GM10248 (cell line): ENCODE results near the gene REN.

Source experiments
- CTCF ChIA-PET: fragments of 300-600 bp; sonication (Branson Sonifier 250); formaldehyde crosslinking; extraction: SDS; loops from one replicate; lab custom pipeline; 2021; ENCODE audit warnings: antibody characterized with exemption; lab: Yijun Ruan, JAX
- POLR2A ChIA-PET: fragments of 350-650 bp; sonication (Branson Sonifier 250); formaldehyde crosslinking; extraction: SDS; loops from one replicate; lab custom pipeline; 2020; ENCODE audit warnings: antibody characterized with exemption; lab: Yijun Ruan, JAX
- DNase-seq: peaks from one replicate; pipeline ENCODE4 v3.0.0; 2012; ENCODE audit errors: extremely low spot score
- TF ChIP-seq, protein P1 (sequence below): IDR thresholded peaks from 2 replicates; pipeline ENCODE4 v1.5.1; 2012; ENCODE audit warnings: mild to moderate bottlenecking, low read depth; ENCODE audit errors: extremely low read depth, missing control alignments, control extremely low read depth

Gene REN

DNA sequence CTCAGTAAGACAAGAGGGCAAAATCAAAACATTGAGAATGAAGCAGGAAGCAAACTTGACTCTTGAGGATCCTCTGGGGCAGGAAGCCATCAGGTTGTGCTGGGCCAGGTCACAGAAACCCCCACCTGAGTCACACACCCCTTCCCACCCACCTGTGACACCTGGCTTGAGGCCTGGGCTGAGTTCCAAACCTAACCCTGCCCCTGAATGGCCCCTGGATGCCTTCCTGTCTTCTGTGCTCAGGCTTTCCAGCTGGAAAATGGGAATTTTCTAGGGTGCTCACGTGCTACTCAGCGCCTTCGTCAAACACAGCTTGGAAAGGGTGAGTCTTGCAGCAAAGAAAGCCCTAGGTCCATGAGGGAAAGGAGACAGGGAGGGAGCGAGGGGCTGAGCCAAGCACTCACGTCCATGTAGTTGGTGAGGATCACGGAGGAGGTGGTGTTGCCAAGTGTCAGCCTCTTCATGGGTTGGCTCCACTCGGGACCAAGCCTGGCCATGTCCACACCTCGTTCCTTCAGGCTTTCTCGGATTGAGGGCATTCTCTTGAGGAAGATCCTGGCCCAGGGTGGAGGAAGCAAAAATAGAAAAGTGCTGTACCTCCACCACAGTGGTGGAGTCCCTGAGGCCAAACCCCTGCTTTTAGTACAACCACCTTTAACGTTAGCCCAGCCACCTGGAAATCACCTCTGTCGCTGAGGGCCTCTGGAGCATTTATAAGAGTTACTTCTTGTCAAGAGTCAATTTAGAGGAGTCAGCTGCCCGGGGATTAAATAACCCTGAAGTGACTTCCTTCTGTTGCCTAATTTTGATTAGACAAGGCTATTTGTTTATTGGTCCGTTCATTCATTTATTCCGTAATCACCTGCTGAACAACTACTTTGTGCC is 4.3 kb downstream of the REN start:
- no peak for DNase-seq
- ChIA-PET POLR2A (no interaction called here), CTCF (interaction anchor here (0.7 to 10.8 kb wide), 24 partner anchors 11 to 645 kb away, joined by 3 to 110 read pairs (median 5); partner anchors contain the start of genes ETNK2, GOLT1A and PLEKHA6)
- TF ChIP-seq, protein P1, sequence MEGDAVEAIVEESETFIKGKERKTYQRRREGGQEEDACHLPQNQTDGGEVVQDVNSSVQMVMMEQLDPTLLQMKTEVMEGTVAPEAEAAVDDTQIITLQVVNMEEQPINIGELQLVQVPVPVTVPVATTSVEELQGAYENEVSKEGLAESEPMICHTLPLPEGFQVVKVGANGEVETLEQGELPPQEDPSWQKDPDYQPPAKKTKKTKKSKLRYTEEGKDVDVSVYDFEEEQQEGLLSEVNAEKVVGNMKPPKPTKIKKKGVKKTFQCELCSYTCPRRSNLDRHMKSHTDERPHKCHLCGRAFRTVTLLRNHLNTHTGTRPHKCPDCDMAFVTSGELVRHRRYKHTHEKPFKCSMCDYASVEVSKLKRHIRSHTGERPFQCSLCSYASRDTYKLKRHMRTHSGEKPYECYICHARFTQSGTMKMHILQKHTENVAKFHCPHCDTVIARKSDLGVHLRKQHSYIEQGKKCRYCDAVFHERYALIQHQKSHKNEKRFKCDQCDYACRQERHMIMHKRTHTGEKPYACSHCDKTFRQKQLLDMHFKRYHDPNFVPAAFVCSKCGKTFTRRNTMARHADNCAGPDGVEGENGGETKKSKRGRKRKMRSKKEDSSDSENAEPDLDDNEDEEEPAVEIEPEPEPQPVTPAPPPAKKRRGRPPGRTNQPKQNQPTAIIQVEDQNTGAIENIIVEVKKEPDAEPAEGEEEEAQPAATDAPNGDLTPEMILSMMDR = peak; percentile 8

DNA sequence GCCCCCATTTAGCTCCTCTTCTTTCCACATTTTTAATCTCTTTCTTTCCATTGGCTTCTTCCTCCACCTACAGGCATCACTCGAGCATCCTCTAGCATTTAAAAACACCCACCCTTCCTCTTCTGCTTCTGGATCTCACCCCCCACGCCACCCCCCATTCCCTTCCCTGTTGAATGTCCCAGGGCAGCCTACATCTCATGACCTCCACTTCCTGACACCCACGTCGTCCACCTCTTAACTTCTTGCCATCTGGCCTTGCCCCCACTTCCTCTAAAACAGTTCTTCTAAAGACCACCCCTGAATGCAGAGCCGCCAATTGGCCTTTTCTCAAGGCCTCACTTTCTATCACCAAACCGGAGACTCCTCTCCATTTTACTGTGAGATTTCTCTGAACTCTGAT is 8.2 kb downstream of the REN start:
- POLR2A ChIA-PET = no interaction called here
- CTCF ChIA-PET = interaction anchor here (0.7 to 4.6 kb wide), 3 partner anchors 33 to 205 kb away, joined by 3 to 20 read pairs (median 3); no protein-coding TSS in a partner anchor
- DNase-seq = no peak
- TF ChIP-seq, protein P1 = no peak

DNA sequence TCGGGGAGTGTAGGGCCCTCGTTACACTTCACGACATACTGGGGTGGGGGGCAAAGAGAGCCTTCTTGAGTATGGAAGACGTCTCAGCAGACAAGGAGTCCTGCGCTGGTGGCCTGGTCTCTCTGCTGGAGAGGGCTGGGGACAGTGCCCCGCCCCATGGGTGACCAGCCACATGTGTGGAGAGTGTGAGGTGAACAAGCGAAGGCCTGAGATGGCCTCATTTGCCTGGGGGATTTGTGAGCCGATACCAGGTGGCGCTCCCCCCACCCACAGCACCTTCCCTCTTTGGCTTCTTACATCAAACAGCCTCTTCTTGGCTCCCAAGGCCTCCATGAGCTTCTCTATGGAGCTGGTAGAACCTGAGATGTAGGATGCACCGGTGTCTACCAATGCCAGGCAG is 10.3 kb downstream of the REN start:
- no peak for DNase-seq
- ChIA-PET CTCF (no interaction called here), POLR2A (no interaction called here)
- TF ChIP-seq, protein P1 = no peak

DNA sequence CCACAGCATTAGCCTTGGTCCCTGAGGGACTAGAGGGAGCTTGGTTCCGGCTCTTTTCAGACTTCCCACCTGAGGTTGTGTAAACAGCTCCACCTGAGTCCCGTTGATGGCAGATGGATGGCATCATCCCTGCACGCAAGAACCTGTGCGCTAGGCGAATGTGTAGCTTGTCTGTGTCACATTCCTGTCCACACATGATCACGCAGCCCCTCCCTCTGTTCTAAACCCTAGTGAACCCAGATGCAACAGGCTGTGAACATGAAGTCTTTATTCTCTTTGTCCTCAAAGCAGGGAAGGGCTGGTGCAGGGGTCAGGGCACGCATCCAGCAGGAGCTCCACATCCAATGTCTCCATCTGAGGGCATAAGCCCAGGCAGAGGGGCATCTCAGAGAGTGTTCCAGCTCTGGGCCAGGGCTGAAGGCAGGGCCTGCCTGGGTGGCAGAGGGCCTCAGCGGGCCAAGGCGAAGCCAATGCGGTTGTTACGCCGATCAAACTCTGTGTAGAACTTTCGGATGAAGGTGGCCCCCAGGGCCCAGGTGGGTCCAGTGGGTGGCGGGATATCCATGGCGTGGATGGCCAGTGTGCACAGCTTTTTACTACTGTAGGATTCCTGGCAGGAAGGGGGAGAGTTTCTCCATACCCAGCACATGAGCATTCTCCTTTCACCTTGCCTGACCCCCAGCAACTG is 11.4 kb downstream of the REN start:
- no peak for DNase-seq
- TF ChIP-seq, protein P1 = no peak
- CTCF ChIA-PET = interaction anchor here (0.7 to 1.2 kb wide), 6 partner anchors 9 to 649 kb away, joined by 3 to 9 read pairs (median 3); no protein-coding TSS in a partner anchor
- POLR2A ChIA-PET = no interaction called here

DNA sequence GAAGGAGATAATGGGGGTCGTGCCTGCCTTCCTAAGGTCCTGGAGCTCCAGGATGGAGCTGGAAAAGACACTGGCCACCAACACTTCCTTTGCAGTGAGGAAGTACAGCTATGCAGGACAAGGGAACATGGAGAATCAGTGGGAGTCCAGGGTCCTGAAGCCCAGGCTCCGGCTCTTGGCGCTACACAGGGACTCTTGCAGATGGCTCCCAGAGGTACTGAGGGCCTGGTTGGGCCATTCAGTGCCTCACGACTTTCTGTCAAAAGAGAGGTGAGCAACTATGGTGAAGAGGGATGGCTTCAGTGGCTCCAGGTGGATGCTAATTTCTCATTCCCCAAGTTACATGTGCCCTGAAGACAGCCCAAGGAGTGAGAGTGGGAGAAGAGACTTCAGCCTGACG is 12.5 kb downstream of the REN start:
- CTCF ChIA-PET = interaction anchor here (1.2 kb wide), 3 partner anchors 9 to 53 kb away, joined by 4 to 9 read pairs (median 5); no protein-coding TSS in a partner anchor
- TF ChIP-seq, protein P1 = no peak
- POLR2A ChIA-PET = no interaction called here
- no peak for DNase-seq
